IMR-90 (cell line): ENCODE measurements around the gene KLK11. TPM values are rescaled to one million over a fixed set of nuclear protein-coding genes. Genes with fewer than 3 reads are reported as not detected.

Source experiments
- ATAC-seq: fragments of 200-7000 bp; cut with Tn5 transposase; 2 replicates; pipeline ENCODE4 v1.9.1; 2020; ENCODE audit warnings: low read depth, mild to moderate bottlenecking, moderate library complexity
- BruUV-seq: library from RNA; stranded (reverse); fragments of 400-500 nt; replicated peaks from 2 replicates; lab custom pipeline; 2021; lab: Mats Ljungman, UMichigan
- CTCF ChIA-PET: fragments of 300-600 bp; formaldehyde crosslinking; extraction: SDS; loops from one replicate; lab custom pipeline; 2021; ENCODE audit warnings: antibody characterized with exemption; lab: Yijun Ruan, JAX
- POLR2A ChIA-PET: fragments of 300-600 bp; sonication (Branson Sonifier 250); formaldehyde crosslinking; loops from one replicate; lab custom pipeline; 2022; ENCODE audit warnings: antibody characterized with exemption; ENCODE audit not compliant: unreplicated experiment; lab: Charles Lee
- DNase-seq: peaks from one replicate; pipeline ENCODE4 v3.0.0; 2013
- H2AFZ ChIP-seq: replicated peaks from 2 replicates; pipeline ENCODE3; 2013; ENCODE audit warnings: low read length, mild to moderate bottlenecking; ENCODE audit not compliant: poor library complexity
- H2AK5ac ChIP-seq: 2 replicates; pipeline ENCODE4 v1.6.1; 2013; ENCODE audit warnings: low read depth, low read length, inconsistent platforms
- H2AK9ac ChIP-seq: replicated peaks from 2 replicates; pipeline ENCODE3; 2013; ENCODE audit warnings: mild to moderate bottlenecking, low read depth, low read length, moderate library complexity; ENCODE audit not compliant: poor library complexity
- H2BK120ac ChIP-seq: 2 replicates; pipeline ENCODE4 v1.6.1; 2013; ENCODE audit warnings: low read depth, low read length, inconsistent platforms
- H2BK15ac ChIP-seq: 3 replicates; pipeline ENCODE4 v1.6.1; 2013; ENCODE audit warnings: low read depth, low read length, inconsistent platforms
- H2BK20ac ChIP-seq: 2 replicates; pipeline ENCODE4 v1.6.1; 2013; ENCODE audit warnings: low read depth, mild to moderate bottlenecking, inconsistent platforms, low read length, moderate library complexity
- H2BK5ac ChIP-seq: 2 replicates; pipeline ENCODE4 v1.6.1; 2013; ENCODE audit warnings: mild to moderate bottlenecking, low read depth, low read length, inconsistent platforms; ENCODE audit not compliant: poor library complexity, severe bottlenecking
- H3K14ac ChIP-seq: replicated peaks from 2 replicates; pipeline ENCODE4 v1.6.1; 2013; ENCODE audit warnings: low read depth, low read length, inconsistent platforms
- H3K18ac ChIP-seq: 2 replicates; pipeline ENCODE4 v1.6.1; 2013; ENCODE audit warnings: low read depth, low read length, control low read depth
- H3K23ac ChIP-seq: 2 replicates; pipeline ENCODE4 v1.6.1; 2013; ENCODE audit warnings: low read depth, low read length, inconsistent platforms
- H3K27ac ChIP-seq: 2 replicates; pipeline ENCODE4 v1.5.1; 2013; ENCODE audit warnings: mild to moderate bottlenecking, control low read depth, low read length; ENCODE audit not compliant: insufficient read depth
- H3K27me3 ChIP-seq: 2 replicates; pipeline ENCODE4 v1.6.1; 2013; ENCODE audit warnings: low read length; ENCODE audit not compliant: control insufficient read depth, insufficient read depth
- H3K36me3 ChIP-seq: 2 replicates; pipeline ENCODE4 v1.6.1; 2013; ENCODE audit warnings: low read length, mixed read lengths; ENCODE audit not compliant: control insufficient read depth, insufficient read depth
- H3K4ac ChIP-seq: 2 replicates; pipeline ENCODE4 v1.6.1; 2013; ENCODE audit warnings: low read depth, low read length, inconsistent platforms
- H3K4me1 ChIP-seq: 2 replicates; pipeline ENCODE4 v1.6.1; 2013; ENCODE audit warnings: low read length, mixed read lengths; ENCODE audit not compliant: control insufficient read depth, insufficient read depth
- H3K4me2 ChIP-seq: 2 replicates; pipeline ENCODE4 v1.6.1; 2013; ENCODE audit warnings: low read depth, mild to moderate bottlenecking, control low read depth, low read length, moderate library complexity
- H3K4me3 ChIP-seq: 2 replicates; pipeline ENCODE4 v1.5.1; 2013; ENCODE audit warnings: low read depth, mild to moderate bottlenecking, control low read depth, low read length, moderate library complexity; ENCODE audit not compliant: insufficient read depth
- H3K56ac ChIP-seq: 2 replicates; pipeline ENCODE4 v1.6.1; 2013; ENCODE audit warnings: low read length, inconsistent platforms; ENCODE audit not compliant: insufficient read depth; ENCODE audit errors: extremely low read depth
- H3K79me1 ChIP-seq, 2 experiments: 2 replicates each; pipeline ENCODE4 v1.6.1; 2013; ENCODE audit warnings: low read length in 2 of 2, inconsistent platforms in 1 of 2, low read depth in 1 of 2
- H3K9ac ChIP-seq: 2 replicates; pipeline ENCODE4 v1.6.1; 2013; ENCODE audit warnings: low read depth, low read length, control low read depth
- H3K9me1 ChIP-seq: 2 replicates; pipeline ENCODE4 v1.6.1; 2013; ENCODE audit warnings: low read length, inconsistent platforms; ENCODE audit not compliant: insufficient read depth
- H3K9me3 ChIP-seq: 2 replicates; pipeline ENCODE4 v1.6.1; 2013; ENCODE audit warnings: low read length; ENCODE audit not compliant: control insufficient read depth, insufficient read depth
- H4K20me1 ChIP-seq: 2 replicates; pipeline ENCODE4 v1.6.1; 2013; ENCODE audit warnings: low read length, inconsistent platforms; ENCODE audit not compliant: insufficient read depth
- H4K5ac ChIP-seq: 2 replicates; pipeline ENCODE4 v1.6.1; 2013; ENCODE audit warnings: mild to moderate bottlenecking, low read depth, low read length, control low read depth
- H4K8ac ChIP-seq, 2 experiments: 2 replicates each; pipeline ENCODE4 v1.6.1; 2013; ENCODE audit warnings: low read depth in 2 of 2, low read length in 2 of 2, control low read depth in 1 of 2, inconsistent platforms in 1 of 2
- H4K91ac ChIP-seq: 2 replicates; pipeline ENCODE4 v1.6.1; 2013; ENCODE audit warnings: low read depth, low read length, inconsistent platforms; ENCODE audit not compliant: insufficient read depth
- BHLHE40 ChIP-seq: fragments of 150-350 bp; IDR thresholded peaks from 2 replicates; pipeline ENCODE4 v1.6.1; 2016; ENCODE audit warnings: mild to moderate bottlenecking, low read depth, low read length
- CEBPB ChIP-seq: IDR thresholded peaks from 2 replicates; pipeline ENCODE4 v1.6.1; 2012; ENCODE audit warnings: low read depth, low read length, improper control_type of control experiment
- CHD1 ChIP-seq: IDR thresholded peaks from 2 replicates; pipeline ENCODE4 v1.6.1; 2012; ENCODE audit warnings: low read depth, low read length, improper control_type of control experiment
- MAFK ChIP-seq: IDR thresholded peaks from 2 replicates; pipeline ENCODE4 v1.6.1; 2012; ENCODE audit warnings: low read depth, low read length, improper control_type of control experiment
- MAZ ChIP-seq: IDR thresholded peaks from 2 replicates; pipeline ENCODE4 v1.6.1; 2012; ENCODE audit warnings: low read depth, mild to moderate bottlenecking, low read length, improper control_type of control experiment, moderate library complexity, borderline replicate concordance
- MXI1 ChIP-seq: IDR thresholded peaks from 2 replicates; pipeline ENCODE4 v1.6.1; 2012; ENCODE audit warnings: low read depth, mild to moderate bottlenecking, low read length, moderate library complexity, borderline replicate concordance
- NFE2L2 ChIP-seq: fragments of 150-350 bp; IDR thresholded peaks from 2 replicates; pipeline ENCODE4 v1.6.1; 2016; ENCODE audit warnings: low read depth, mild to moderate bottlenecking, low read length
- RCOR1 ChIP-seq: IDR thresholded peaks from 2 replicates; pipeline ENCODE4 v1.6.1; 2012; ENCODE audit warnings: mild to moderate bottlenecking, low read length, improper control_type of control experiment; ENCODE audit not compliant: insufficient replicate concordance
- RFX5 ChIP-seq: IDR thresholded peaks from 2 replicates; pipeline ENCODE4 v1.8.0; 2012; ENCODE audit warnings: low read depth, mild to moderate bottlenecking, low read length, moderate library complexity
- SMC3 ChIP-seq: fragments of 150-350 bp; IDR thresholded peaks from 2 replicates; pipeline ENCODE4 v1.6.1; 2016; ENCODE audit warnings: low read depth, mild to moderate bottlenecking, antibody characterized with exemption, low read length, moderate library complexity
- WGBS, 2 experiments: methylation state at CpG; one replicate each; pipeline versions ENCODE4 v1.1.5 to v1.1.7; 2013; ENCODE audit warnings: missing lambda C conversion rate in 2 of 2; ENCODE audit not compliant: insufficient read length in 1 of 2; ENCODE audit errors: extremely low coverage in 2 of 2; 5-methylcytosine and 5-hydroxymethylcytosine counted together
- dilution Hi-C: fragments of 300-500 bp; cut with HindIII; formaldehyde crosslinking; loops from one replicate; pipeline ENCODE4 v1.14.3; 2018; ENCODE audit warnings: low sequenced_read_pairs; ENCODE audit not compliant: unreplicated experiment
- in situ Hi-C: fragments of 300-500 bp; cut with MboI; formaldehyde crosslinking; loops from 3 replicates; pipeline ENCODE4 v1.14.3; 2019; ENCODE audit warnings: low sequenced_read_pairs, inconsistent platforms, mixed read lengths
- intact Hi-C: fragments of 100-400 bp; cut with micrococcal nuclease; formaldehyde crosslinking; loops from 2 replicates; pipeline ENCODE4 v1.10.0; 2022
- polyA plus RNA-seq, 3 experiments: library from polyadenylated mRNA; depleted of rRNA; stranded (reverse); fragments of >200 nt; gene quantifications; 2 replicates each; pipeline ENCODE4 v1.2.3, GENCODE V29; 2012; ENCODE audit warnings: low replicate concordance in 1 of 3
- total RNA-seq: library from RNA; depleted of rRNA; stranded (reverse); fragments of >200 nt; gene quantifications from 2 replicates; pipeline ENCODE4 v1.2.3, GENCODE V29; 2012
- TF ChIP-seq, protein P1 (sequence below): fragments of 150-350 bp; IDR thresholded peaks from 2 replicates; pipeline ENCODE4 v1.6.1; 2016; ENCODE audit warnings: low read depth, mild to moderate bottlenecking, low read length, moderate library complexity, borderline replicate concordance

KLK11 gene
- total and polyA plus RNA-seq, 2 of the 4 experiments (the other 2 are of a cell fraction): not detected

DNA sequence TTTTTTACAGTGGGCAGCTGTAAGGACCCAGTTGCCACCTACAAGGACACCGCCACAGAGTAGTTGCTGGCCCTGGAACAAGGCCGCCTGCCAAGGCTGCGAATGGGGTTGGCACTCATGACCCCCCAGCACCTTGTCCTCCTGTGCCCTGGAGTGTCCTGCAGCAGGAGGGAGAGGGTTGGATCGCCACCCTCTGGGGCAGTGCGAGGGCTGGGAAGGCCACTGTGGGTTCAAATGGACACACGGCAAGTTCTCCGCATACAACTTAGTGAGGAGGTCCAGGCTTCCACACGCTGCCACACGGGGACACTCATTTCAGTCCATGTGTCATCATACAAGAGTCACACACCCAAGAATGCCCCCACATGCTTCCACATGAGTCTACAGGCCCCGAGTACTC, 26.0 kb downstream of the KLK11 start:
- Histone ChIP-seq H2BK5ac (no peak overlapping the region), H3K18ac (no peak overlapping the region), H3K9me3 (peaks cover 14% of the 10 kb centered on the region), H3K36me3 (no peaks in the 10 kb centered on the region), H3K4me3 (no peak overlapping the region), H2AK5ac (no peak overlapping the region), H3K9me1 (no peaks in the 10 kb centered on the region), H3K9ac (no peak overlapping the region), H2AK9ac (no peak overlapping the region), H3K14ac (no peak overlapping the region), H3K23ac (no peak overlapping the region), H2BK15ac (no peak overlapping the region), H3K4ac (no peak overlapping the region), H4K91ac (no peak overlapping the region), H3K27ac (no peak overlapping the region), H2AFZ (no peak overlapping the region), H2BK120ac (no peak overlapping the region), H3K4me2 (no peak overlapping the region), H4K5ac (no peak overlapping the region), H4K8ac (no peak overlapping the region), H3K79me1 (no peaks in the 10 kb centered on the region), H4K20me1 (no peaks in the 10 kb centered on the region; the same call in 1 of the 2 replicates), H3K27me3 (no peaks in the 10 kb centered on the region), H3K4me1 (no peaks in the 10 kb centered on the region), H3K56ac (no peak overlapping the region), H2BK20ac (no peak overlapping the region)
- intact Hi-C loops: no loop called here
- ChIA-PET CTCF (no interaction called here), POLR2A (no interaction called here)
- dilution Hi-C loops: no loop called here
- in situ Hi-C loops: no loop called here
- TF ChIP-seq RCOR1 (no peak), NFE2L2 (no peak), SMC3 (no peak), CHD1 (no peak), RFX5 (no peak), MAZ (no peak), BHLHE40 (no peak), MXI1 (no peak), CEBPB (no peak), MAFK (no peak)
- TF ChIP-seq, protein P1, sequence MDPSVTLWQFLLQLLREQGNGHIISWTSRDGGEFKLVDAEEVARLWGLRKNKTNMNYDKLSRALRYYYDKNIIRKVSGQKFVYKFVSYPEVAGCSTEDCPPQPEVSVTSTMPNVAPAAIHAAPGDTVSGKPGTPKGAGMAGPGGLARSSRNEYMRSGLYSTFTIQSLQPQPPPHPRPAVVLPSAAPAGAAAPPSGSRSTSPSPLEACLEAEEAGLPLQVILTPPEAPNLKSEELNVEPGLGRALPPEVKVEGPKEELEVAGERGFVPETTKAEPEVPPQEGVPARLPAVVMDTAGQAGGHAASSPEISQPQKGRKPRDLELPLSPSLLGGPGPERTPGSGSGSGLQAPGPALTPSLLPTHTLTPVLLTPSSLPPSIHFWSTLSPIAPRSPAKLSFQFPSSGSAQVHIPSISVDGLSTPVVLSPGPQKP: no peak
- DNase-seq (no peak), ATAC-seq (no peak)
- WGBS, 2 experiments: 70% methylated on average over 4 of the region's 10 CpGs; no CpG with 5 or more reads in 1 of the 2 experiments
- no TSS peak for BruUV-seq
